GM12872 (cell line): ENCODE data around the gene TNFRSF8.

ENCODE experiments used
- CTCF ChIP-seq: IDR thresholded peaks from 3 replicates; pipeline ENCODE4 v1.5.1; 2011; ENCODE audit warnings: low read depth, mild to moderate bottlenecking, low read length, moderate library complexity; ENCODE audit not compliant: insufficient read depth

TNFRSF8 gene

GRCh38 chr1:12177156-12177998 is 114.3 kb downstream of the TNFRSF8 start:
- no peak for TF ChIP-seq CTCF

- TF ChIP-seq CTCF, result no peak
Observed at GRCh38 chr1:12177999-12178441, 114.9 kb downstream of the TNFRSF8 start.

- TF ChIP-seq CTCF, result no peak
Observed at GRCh38 chr1:12178511-12178910, 115.4 kb downstream of the TNFRSF8 start.

GRCh38 chr1:12179111-12179519 is 116.0 kb downstream of the TNFRSF8 start:
- TF ChIP-seq CTCF, result no peak

GRCh38 chr1:12179676-12180075 is 116.6 kb downstream of the TNFRSF8 start:
- no peak for TF ChIP-seq CTCF

GRCh38 chr1:12180315-12180714 is 117.2 kb downstream of the TNFRSF8 start:
- no peak for TF ChIP-seq CTCF

- TF ChIP-seq CTCF, result no peak
Observed at GRCh38 chr1:12180903-12181302, 117.8 kb downstream of the TNFRSF8 start.
